SH-SY5Y (cell line): ENCODE data around the gene TACC2.

Source experiments
- GATA2 ChIP-seq: IDR thresholded peaks from 2 replicates; pipeline ENCODE4 v1.6.1; 2011; ENCODE audit warnings: mild to moderate bottlenecking, low read depth, low read length
- GATA3 ChIP-seq: IDR thresholded peaks from 2 replicates; pipeline ENCODE4 v1.6.1; 2011; ENCODE audit warnings: low read depth, mild to moderate bottlenecking, low read length, moderate library complexity

GRCh38 chr10:122085423-122085911 is 96.5 kb downstream of the TACC2 start:
- TF ChIP-seq GATA2 (no peak), GATA3 (no peak)
